Measurements from ENCODE around the gene KLHL42.

Gene KLHL42

DNA sequence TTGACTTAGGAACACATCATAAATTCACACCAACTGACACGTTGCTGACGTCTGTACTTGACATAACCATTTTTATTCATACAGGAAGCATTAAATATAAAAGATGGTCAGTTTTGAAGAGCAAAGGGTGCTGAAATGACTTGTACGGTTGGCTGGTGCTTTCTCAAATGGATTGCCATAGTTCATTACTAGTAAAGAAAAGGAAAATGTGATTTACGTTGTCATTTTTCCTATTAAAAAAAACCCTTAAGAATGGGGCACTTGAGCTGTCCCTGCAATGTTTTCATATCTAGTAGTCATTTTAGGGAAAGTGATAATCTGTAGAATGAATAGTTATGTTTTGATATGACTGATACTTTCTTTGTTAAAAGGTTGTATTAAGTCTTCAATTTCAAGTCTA lies 22.5 kb downstream of the KLHL42 start:
- ChIA-PET POLR2A (interaction anchor here (0.7 kb wide), 1 partner anchor 25 kb away, joined by 3 read pairs; no protein-coding TSS in a partner anchor), CTCF (interaction anchor here (0.9 to 1.1 kb wide), 2 partner anchors 14 to 19 kb away, joined by 3 read pairs; no protein-coding TSS in a partner anchor)
- DNase-seq (ENCODE audit: low read depth, low spot score), result no peak
- TF ChIP-seq, protein P1, sequence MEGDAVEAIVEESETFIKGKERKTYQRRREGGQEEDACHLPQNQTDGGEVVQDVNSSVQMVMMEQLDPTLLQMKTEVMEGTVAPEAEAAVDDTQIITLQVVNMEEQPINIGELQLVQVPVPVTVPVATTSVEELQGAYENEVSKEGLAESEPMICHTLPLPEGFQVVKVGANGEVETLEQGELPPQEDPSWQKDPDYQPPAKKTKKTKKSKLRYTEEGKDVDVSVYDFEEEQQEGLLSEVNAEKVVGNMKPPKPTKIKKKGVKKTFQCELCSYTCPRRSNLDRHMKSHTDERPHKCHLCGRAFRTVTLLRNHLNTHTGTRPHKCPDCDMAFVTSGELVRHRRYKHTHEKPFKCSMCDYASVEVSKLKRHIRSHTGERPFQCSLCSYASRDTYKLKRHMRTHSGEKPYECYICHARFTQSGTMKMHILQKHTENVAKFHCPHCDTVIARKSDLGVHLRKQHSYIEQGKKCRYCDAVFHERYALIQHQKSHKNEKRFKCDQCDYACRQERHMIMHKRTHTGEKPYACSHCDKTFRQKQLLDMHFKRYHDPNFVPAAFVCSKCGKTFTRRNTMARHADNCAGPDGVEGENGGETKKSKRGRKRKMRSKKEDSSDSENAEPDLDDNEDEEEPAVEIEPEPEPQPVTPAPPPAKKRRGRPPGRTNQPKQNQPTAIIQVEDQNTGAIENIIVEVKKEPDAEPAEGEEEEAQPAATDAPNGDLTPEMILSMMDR (IDR thresholded peaks at IDR 0.05; ENCODE audit: insufficient read depth, low read length, missing control alignments), result no peak
- no peak overlapping the region for H3K4me3 ChIP-seq (ENCODE audit: low read depth, low read length)

DNA sequence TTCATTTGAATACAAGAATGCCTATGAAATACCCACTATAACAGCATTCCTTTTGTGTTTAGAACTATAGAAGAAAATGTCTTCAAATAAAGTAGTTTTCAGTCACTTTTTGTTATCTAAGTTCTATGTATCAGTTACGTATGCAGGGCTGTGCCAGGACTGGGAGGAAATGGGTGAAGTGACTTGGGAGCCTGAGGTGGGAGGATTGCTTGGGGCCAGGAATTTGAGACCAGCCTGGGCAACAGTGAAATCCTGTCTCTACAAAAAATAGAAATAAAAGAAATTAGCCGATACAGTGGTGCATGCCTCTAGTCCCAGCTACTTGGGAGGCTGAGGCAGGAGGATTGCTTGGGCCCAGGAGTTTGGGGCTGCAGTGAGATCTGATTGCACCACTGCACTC lies 22.9 kb downstream of the KLHL42 start:
- TF ChIP-seq, protein P1 (IDR thresholded peaks at IDR 0.05; ENCODE audit: insufficient read depth, low read length, missing control alignments), result no peak
- ChIA-PET CTCF (interaction anchor here (1.1 kb wide), 1 partner anchor 19 kb away, joined by 3 read pairs; no protein-coding TSS in a partner anchor), POLR2A (no interaction called here)

DNA sequence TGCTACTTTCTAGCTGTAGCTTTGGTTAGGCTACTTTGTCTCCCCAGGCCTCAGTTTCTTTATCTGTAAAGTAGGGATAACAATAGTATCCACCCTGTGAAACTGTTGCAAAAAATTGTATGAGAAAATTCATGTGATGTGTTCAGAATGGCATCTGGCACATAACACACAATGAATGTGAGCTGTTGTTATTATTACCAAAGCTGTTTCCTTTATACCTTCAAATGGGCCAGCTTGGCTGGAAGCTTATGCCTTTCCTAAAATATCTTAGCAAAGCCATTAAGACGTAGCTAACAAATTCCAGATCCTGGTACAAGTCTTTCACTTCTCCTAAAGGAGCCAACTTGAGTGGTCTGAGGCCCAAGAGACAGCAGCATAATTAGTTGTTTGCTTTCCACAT lies 25.2 kb downstream of the KLHL42 start:
- CTCF ChIA-PET, result interaction anchor here (2.0 kb wide), 1 partner anchor 16 kb away, joined by 22 read pairs; no protein-coding TSS in a partner anchor
- H3K4me3 ChIP-seq (ENCODE audit: low read depth, low read length), result no peak overlapping the region
- POLR2A ChIA-PET, result no interaction called here
- TF ChIP-seq, protein P1 (IDR thresholded peaks at IDR 0.05; ENCODE audit: insufficient read depth, low read length, missing control alignments), result no peak
- DNase-seq (ENCODE audit: low read depth, low spot score), result no peak

More for the DNA sequence above, 22.9 kb downstream of the KLHL42 start:
- H3K4me3 ChIP-seq (ENCODE audit: low read depth, low read length), result no peak overlapping the region
- DNase-seq (ENCODE audit: low read depth, low spot score), result no peak

DNA sequence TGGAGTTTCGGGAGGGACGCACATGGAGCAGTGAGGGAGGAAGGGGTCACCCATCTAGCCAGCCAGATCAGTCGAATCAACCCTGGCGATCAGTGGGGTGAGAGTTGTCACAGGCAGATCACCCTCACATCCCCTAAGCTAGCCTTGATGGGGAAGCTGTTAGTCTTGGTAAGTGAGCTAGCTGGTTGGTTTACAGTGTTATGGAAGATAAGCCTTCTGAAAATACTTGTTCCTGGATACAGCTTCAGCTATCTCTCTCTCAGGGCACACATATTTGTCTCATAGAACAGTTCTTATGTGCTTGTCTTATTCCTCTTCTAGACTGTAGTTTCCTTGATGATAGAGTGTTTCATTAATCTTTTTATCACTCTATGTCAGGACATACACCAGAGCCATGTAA lies 26.2 kb downstream of the KLHL42 start:
- DNase-seq (ENCODE audit: low read depth, low spot score), result no peak
- H3K4me3 ChIP-seq (ENCODE audit: low read depth, low read length), result no peak overlapping the region
- ChIA-PET CTCF (interaction anchor here (2.0 kb wide), 1 partner anchor 15 kb away, joined by 22 read pairs; no protein-coding TSS in a partner anchor), POLR2A (no interaction called here)
- TF ChIP-seq, protein P1 (IDR thresholded peaks at IDR 0.05; ENCODE audit: insufficient read depth, low read length, missing control alignments), result no peak

GRCh38 chr12:27807063-27807703 lies 27.1 kb downstream of the KLHL42 start:
- CTCF ChIA-PET, result interaction anchor here (0.7 to 1.4 kb wide), 2 partner anchors 15 to 442 kb away, joined by 3 read pairs; no protein-coding TSS in a partner anchor
- TF ChIP-seq, protein P1 (IDR thresholded peaks at IDR 0.05; ENCODE audit: insufficient read depth, low read length, missing control alignments), result no peak

GRCh38 chr12:27808841-27809240 lies 28.8 kb downstream of the KLHL42 start:
- TF ChIP-seq, protein P1 (IDR thresholded peaks at IDR 0.05; ENCODE audit: insufficient read depth, low read length, missing control alignments), result no peak
- ChIA-PET CTCF (interaction anchor here (5.2 kb wide), 1 partner anchor 13 kb away, joined by 59 read pairs; no protein-coding TSS in a partner anchor), POLR2A (no interaction called here)
- DNase-seq (ENCODE audit: low read depth, low spot score), result no peak
- H3K4me3 ChIP-seq (ENCODE audit: low read depth, low read length), result no peak overlapping the region

More at GRCh38 chr12:27807063-27807703, 27.1 kb downstream of the KLHL42 start:
- POLR2A ChIA-PET, result no interaction called here
- no peak for DNase-seq (ENCODE audit: low read depth, low spot score)
- H3K4me3 ChIP-seq (ENCODE audit: low read depth, low read length), result no peak overlapping the region
